ENCODE data around the gene LMX1B.

- no peak for TF ChIP-seq CTCF (conservative IDR thresholded peaks at IDR 0.05; ENCODE audit: low read depth, low read length)
- TF ChIP-seq EZH2 (IDR thresholded peaks at IDR 0.05; ENCODE audit: borderline replicate concordance, low read depth, low read length, poor library complexity, severe bottlenecking) = no peak
Observed at GRCh38 chr9:126666155-126666803, 52.6 kb downstream of the LMX1B start.
